IMR-90 (cell line): ENCODE data around the gene SURF6. TPM values are rescaled to one million over a fixed set of nuclear protein-coding genes. Genes with fewer than 3 reads are reported as not detected.
A peak's percentile ranks its signal among the peaks of the same experiment; 100 is the strongest.

Source experiments
- ATAC-seq: fragments of 200-7000 bp; cut with Tn5 transposase; 2 replicates; pipeline ENCODE4 v1.9.1; 2020; ENCODE audit warnings: low read depth, mild to moderate bottlenecking, moderate library complexity
- BruUV-seq: library from RNA; stranded (reverse); fragments of 400-500 nt; replicated peaks from 2 replicates; lab custom pipeline; 2021; lab: Mats Ljungman, UMichigan
- CTCF ChIA-PET: fragments of 300-600 bp; formaldehyde crosslinking; extraction: SDS; loops from one replicate; lab custom pipeline; 2021; ENCODE audit warnings: antibody characterized with exemption; lab: Yijun Ruan, JAX
- POLR2A ChIA-PET: fragments of 300-600 bp; sonication (Branson Sonifier 250); formaldehyde crosslinking; loops from one replicate; lab custom pipeline; 2022; ENCODE audit warnings: antibody characterized with exemption; ENCODE audit not compliant: unreplicated experiment; lab: Charles Lee
- DNase-seq: peaks from one replicate; pipeline ENCODE4 v3.0.0; 2013
- H2AFZ ChIP-seq: replicated peaks from 2 replicates; pipeline ENCODE3; 2013; ENCODE audit warnings: low read length, mild to moderate bottlenecking; ENCODE audit not compliant: poor library complexity
- H2AK5ac ChIP-seq: 2 replicates; pipeline ENCODE4 v1.6.1; 2013; ENCODE audit warnings: low read depth, low read length, inconsistent platforms
- H2AK9ac ChIP-seq: replicated peaks from 2 replicates; pipeline ENCODE3; 2013; ENCODE audit warnings: mild to moderate bottlenecking, low read depth, low read length, moderate library complexity; ENCODE audit not compliant: poor library complexity
- H2BK120ac ChIP-seq: 2 replicates; pipeline ENCODE4 v1.6.1; 2013; ENCODE audit warnings: low read depth, low read length, inconsistent platforms
- H2BK15ac ChIP-seq: 3 replicates; pipeline ENCODE4 v1.6.1; 2013; ENCODE audit warnings: low read depth, low read length, inconsistent platforms
- H2BK20ac ChIP-seq: 2 replicates; pipeline ENCODE4 v1.6.1; 2013; ENCODE audit warnings: low read depth, mild to moderate bottlenecking, inconsistent platforms, low read length, moderate library complexity
- H2BK5ac ChIP-seq: 2 replicates; pipeline ENCODE4 v1.6.1; 2013; ENCODE audit warnings: mild to moderate bottlenecking, low read depth, low read length, inconsistent platforms; ENCODE audit not compliant: poor library complexity, severe bottlenecking
- H3K14ac ChIP-seq: replicated peaks from 2 replicates; pipeline ENCODE4 v1.6.1; 2013; ENCODE audit warnings: low read depth, low read length, inconsistent platforms
- H3K18ac ChIP-seq: 2 replicates; pipeline ENCODE4 v1.6.1; 2013; ENCODE audit warnings: low read depth, low read length, control low read depth
- H3K23ac ChIP-seq: 2 replicates; pipeline ENCODE4 v1.6.1; 2013; ENCODE audit warnings: low read depth, low read length, inconsistent platforms
- H3K27ac ChIP-seq: 2 replicates; pipeline ENCODE4 v1.5.1; 2013; ENCODE audit warnings: mild to moderate bottlenecking, control low read depth, low read length; ENCODE audit not compliant: insufficient read depth
- H3K27me3 ChIP-seq: 2 replicates; pipeline ENCODE4 v1.6.1; 2013; ENCODE audit warnings: low read length; ENCODE audit not compliant: control insufficient read depth, insufficient read depth
- H3K36me3 ChIP-seq: 2 replicates; pipeline ENCODE4 v1.6.1; 2013; ENCODE audit warnings: low read length, mixed read lengths; ENCODE audit not compliant: control insufficient read depth, insufficient read depth
- H3K4ac ChIP-seq: 2 replicates; pipeline ENCODE4 v1.6.1; 2013; ENCODE audit warnings: low read depth, low read length, inconsistent platforms
- H3K4me1 ChIP-seq: 2 replicates; pipeline ENCODE4 v1.6.1; 2013; ENCODE audit warnings: low read length, mixed read lengths; ENCODE audit not compliant: control insufficient read depth, insufficient read depth
- H3K4me2 ChIP-seq: 2 replicates; pipeline ENCODE4 v1.6.1; 2013; ENCODE audit warnings: low read depth, mild to moderate bottlenecking, control low read depth, low read length, moderate library complexity
- H3K4me3 ChIP-seq: 2 replicates; pipeline ENCODE4 v1.5.1; 2013; ENCODE audit warnings: low read depth, mild to moderate bottlenecking, control low read depth, low read length, moderate library complexity; ENCODE audit not compliant: insufficient read depth
- H3K56ac ChIP-seq: 2 replicates; pipeline ENCODE4 v1.6.1; 2013; ENCODE audit warnings: low read length, inconsistent platforms; ENCODE audit not compliant: insufficient read depth; ENCODE audit errors: extremely low read depth
- H3K79me1 ChIP-seq, 2 experiments: 2 replicates each; pipeline ENCODE4 v1.6.1; 2013; ENCODE audit warnings: low read length in 2 of 2, inconsistent platforms in 1 of 2, low read depth in 1 of 2
- H3K9ac ChIP-seq: 2 replicates; pipeline ENCODE4 v1.6.1; 2013; ENCODE audit warnings: low read depth, low read length, control low read depth
- H3K9me1 ChIP-seq: 2 replicates; pipeline ENCODE4 v1.6.1; 2013; ENCODE audit warnings: low read length, inconsistent platforms; ENCODE audit not compliant: insufficient read depth
- H3K9me3 ChIP-seq: 2 replicates; pipeline ENCODE4 v1.6.1; 2013; ENCODE audit warnings: low read length; ENCODE audit not compliant: control insufficient read depth, insufficient read depth
- H4K20me1 ChIP-seq: 2 replicates; pipeline ENCODE4 v1.6.1; 2013; ENCODE audit warnings: low read length, inconsistent platforms; ENCODE audit not compliant: insufficient read depth
- H4K5ac ChIP-seq: 2 replicates; pipeline ENCODE4 v1.6.1; 2013; ENCODE audit warnings: mild to moderate bottlenecking, low read depth, low read length, control low read depth
- H4K8ac ChIP-seq, 2 experiments: 2 replicates each; pipeline ENCODE4 v1.6.1; 2013; ENCODE audit warnings: low read depth in 2 of 2, low read length in 2 of 2, control low read depth in 1 of 2, inconsistent platforms in 1 of 2
- H4K91ac ChIP-seq: 2 replicates; pipeline ENCODE4 v1.6.1; 2013; ENCODE audit warnings: low read depth, low read length, inconsistent platforms; ENCODE audit not compliant: insufficient read depth
- BHLHE40 ChIP-seq: fragments of 150-350 bp; IDR thresholded peaks from 2 replicates; pipeline ENCODE4 v1.6.1; 2016; ENCODE audit warnings: mild to moderate bottlenecking, low read depth, low read length
- CEBPB ChIP-seq: IDR thresholded peaks from 2 replicates; pipeline ENCODE4 v1.6.1; 2012; ENCODE audit warnings: low read depth, low read length, improper control_type of control experiment
- CHD1 ChIP-seq: IDR thresholded peaks from 2 replicates; pipeline ENCODE4 v1.6.1; 2012; ENCODE audit warnings: low read depth, low read length, improper control_type of control experiment
- FOS ChIP-seq: fragments of 150-350 bp; IDR thresholded peaks from 2 replicates; pipeline ENCODE4 v1.6.1; 2016; ENCODE audit warnings: low read depth, low read length
- MAFK ChIP-seq: IDR thresholded peaks from 2 replicates; pipeline ENCODE4 v1.6.1; 2012; ENCODE audit warnings: low read depth, low read length, improper control_type of control experiment
- MAZ ChIP-seq: IDR thresholded peaks from 2 replicates; pipeline ENCODE4 v1.6.1; 2012; ENCODE audit warnings: low read depth, mild to moderate bottlenecking, low read length, improper control_type of control experiment, moderate library complexity, borderline replicate concordance
- MXI1 ChIP-seq: IDR thresholded peaks from 2 replicates; pipeline ENCODE4 v1.6.1; 2012; ENCODE audit warnings: low read depth, mild to moderate bottlenecking, low read length, moderate library complexity, borderline replicate concordance
- NFE2L2 ChIP-seq: fragments of 150-350 bp; IDR thresholded peaks from 2 replicates; pipeline ENCODE4 v1.6.1; 2016; ENCODE audit warnings: low read depth, mild to moderate bottlenecking, low read length
- POLR2A ChIP-seq: IDR thresholded peaks from 2 replicates; pipeline ENCODE4 v1.6.1; 2012; ENCODE audit warnings: mild to moderate bottlenecking, low read depth, low read length
- RAD21 ChIP-seq: IDR thresholded peaks from 2 replicates; pipeline ENCODE4 v1.6.1; 2012; ENCODE audit warnings: low read length, improper control_type of control experiment
- RFX5 ChIP-seq: IDR thresholded peaks from 2 replicates; pipeline ENCODE4 v1.8.0; 2012; ENCODE audit warnings: low read depth, mild to moderate bottlenecking, low read length, moderate library complexity
- WGBS, 2 experiments: methylation state at CpG; one replicate each; pipeline versions ENCODE4 v1.1.5 to v1.1.7; 2013; ENCODE audit warnings: missing lambda C conversion rate in 2 of 2; ENCODE audit not compliant: insufficient read length in 1 of 2; ENCODE audit errors: extremely low coverage in 2 of 2; 5-methylcytosine and 5-hydroxymethylcytosine counted together
- dilution Hi-C: fragments of 300-500 bp; cut with HindIII; formaldehyde crosslinking; loops from one replicate; pipeline ENCODE4 v1.14.3; 2018; ENCODE audit warnings: low sequenced_read_pairs; ENCODE audit not compliant: unreplicated experiment
- in situ Hi-C: fragments of 300-500 bp; cut with MboI; formaldehyde crosslinking; loops from 3 replicates; pipeline ENCODE4 v1.14.3; 2019; ENCODE audit warnings: low sequenced_read_pairs, inconsistent platforms, mixed read lengths
- intact Hi-C: fragments of 100-400 bp; cut with micrococcal nuclease; formaldehyde crosslinking; loops from 2 replicates; pipeline ENCODE4 v1.10.0; 2022
- polyA plus RNA-seq, 3 experiments: library from polyadenylated mRNA; depleted of rRNA; stranded (reverse); fragments of >200 nt; gene quantifications; 2 replicates each; pipeline ENCODE4 v1.2.3, GENCODE V29; 2012; ENCODE audit warnings: low replicate concordance in 1 of 3
- total RNA-seq: library from RNA; depleted of rRNA; stranded (reverse); fragments of >200 nt; gene quantifications from 2 replicates; pipeline ENCODE4 v1.2.3, GENCODE V29; 2012
- TF ChIP-seq, protein P1 (sequence below): conservative IDR thresholded peaks from 2 replicates; pipeline ENCODE4 v1.5.1; 2012; ENCODE audit warnings: mild to moderate bottlenecking, low read depth, low read length, improper control_type of control experiment
- TF ChIP-seq, protein P2 (sequence below): fragments of 150-350 bp; IDR thresholded peaks from 2 replicates; pipeline ENCODE4 v1.6.1; 2017; ENCODE audit warnings: mild to moderate bottlenecking, antibody characterized with exemption, low read length, low read depth

The SURF6 gene
- total and polyA plus RNA-seq, 2 of the 4 experiments (the other 2 are of a cell fraction) = 6.1 to 12.8 TPM

DNA sequence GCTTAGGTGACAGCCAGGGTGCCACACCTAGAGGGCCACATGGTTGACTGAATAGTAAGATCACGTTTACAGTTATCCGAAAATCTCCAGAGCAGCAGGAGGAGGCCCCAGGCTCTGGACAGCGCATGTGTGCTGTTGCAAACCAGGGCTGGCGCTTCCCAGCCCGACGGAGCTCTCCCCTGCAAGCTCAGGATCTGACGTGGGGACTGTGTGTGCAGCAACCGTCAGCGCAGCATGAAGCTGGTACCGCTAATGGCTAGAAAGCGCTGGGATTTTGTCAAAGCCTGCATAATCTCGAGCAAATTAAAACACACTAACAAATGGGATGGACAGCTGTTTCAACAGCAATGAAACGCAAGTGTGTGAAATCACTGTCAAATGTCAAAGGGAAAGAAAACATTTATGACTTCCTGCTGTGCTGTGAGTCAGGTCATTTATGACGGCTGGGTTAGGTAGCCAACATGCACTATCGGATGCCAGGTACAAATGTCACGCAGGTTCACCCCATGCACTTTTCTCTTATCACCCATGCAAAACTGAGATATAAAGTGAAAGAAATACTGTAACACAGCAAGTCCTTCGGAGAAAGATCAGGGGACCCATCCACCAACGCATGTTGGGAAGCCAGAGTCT, 32.4 kb upstream of the SURF6 start:
- H3K9me1 ChIP-seq = peaks cover 32% of the 10 kb centered on the region
- H3K56ac ChIP-seq = no peak overlapping the region
- in situ Hi-C loops (no loop called here), dilution Hi-C loops (no loop called here), intact Hi-C loops (no loop called here)
- H3K9me3 ChIP-seq = no peaks in the 10 kb centered on the region
- H3K4me1 ChIP-seq = peaks cover 12% of the 10 kb centered on the region
- no peaks in the 10 kb centered on the region for H3K27me3 ChIP-seq
- POLR2A ChIA-PET = no interaction called here
- H3K23ac ChIP-seq = no peak overlapping the region
- H4K5ac ChIP-seq = no peak overlapping the region
- peak overlapping the region; percentile 48 for H2AFZ ChIP-seq
- H2AK9ac ChIP-seq = no peak overlapping the region
- DNase-seq (no peak), ATAC-seq (no peak)
- no peak overlapping the region for H3K4me3 ChIP-seq
- no peak overlapping the region for H3K4ac ChIP-seq
- no peak overlapping the region for H2BK5ac ChIP-seq
- peaks cover 85% of the 10 kb centered on the region for H3K36me3 ChIP-seq
- H3K9ac ChIP-seq = no peak overlapping the region
- no peak overlapping the region for H2AK5ac ChIP-seq
- 93% methylated on average over 3 of the region's 18 CpGs; no CpG with 5 or more reads in 1 of the 2 experiments for WGBS, 2 experiments
- no peak overlapping the region for H4K91ac ChIP-seq
- no TSS peak for BruUV-seq
- H2BK15ac ChIP-seq = no peak overlapping the region
- H2BK20ac ChIP-seq = no peak overlapping the region
- no peak overlapping the region for H3K14ac ChIP-seq
- CTCF ChIA-PET = no interaction called here
- H3K4me2 ChIP-seq = no peak overlapping the region
- H4K20me1 ChIP-seq = peaks cover 98% of the 10 kb centered on the region
- no peak overlapping the region for H3K27ac ChIP-seq
- no peak overlapping the region for H2BK120ac ChIP-seq
- H3K18ac ChIP-seq = no peak overlapping the region
- peaks cover 27 to 77% of the 10 kb centered on the region in 2 experiments for H3K79me1 ChIP-seq
- TF ChIP-seq CHD1 (no peak), RFX5 (no peak), CEBPB (no peak), NFE2L2 (no peak), BHLHE40 (no peak), POLR2A (no peak), MAFK (no peak), MXI1 (no peak), FOS (no peak), RAD21 (no peak), MAZ (no peak)
- TF ChIP-seq, protein P1, sequence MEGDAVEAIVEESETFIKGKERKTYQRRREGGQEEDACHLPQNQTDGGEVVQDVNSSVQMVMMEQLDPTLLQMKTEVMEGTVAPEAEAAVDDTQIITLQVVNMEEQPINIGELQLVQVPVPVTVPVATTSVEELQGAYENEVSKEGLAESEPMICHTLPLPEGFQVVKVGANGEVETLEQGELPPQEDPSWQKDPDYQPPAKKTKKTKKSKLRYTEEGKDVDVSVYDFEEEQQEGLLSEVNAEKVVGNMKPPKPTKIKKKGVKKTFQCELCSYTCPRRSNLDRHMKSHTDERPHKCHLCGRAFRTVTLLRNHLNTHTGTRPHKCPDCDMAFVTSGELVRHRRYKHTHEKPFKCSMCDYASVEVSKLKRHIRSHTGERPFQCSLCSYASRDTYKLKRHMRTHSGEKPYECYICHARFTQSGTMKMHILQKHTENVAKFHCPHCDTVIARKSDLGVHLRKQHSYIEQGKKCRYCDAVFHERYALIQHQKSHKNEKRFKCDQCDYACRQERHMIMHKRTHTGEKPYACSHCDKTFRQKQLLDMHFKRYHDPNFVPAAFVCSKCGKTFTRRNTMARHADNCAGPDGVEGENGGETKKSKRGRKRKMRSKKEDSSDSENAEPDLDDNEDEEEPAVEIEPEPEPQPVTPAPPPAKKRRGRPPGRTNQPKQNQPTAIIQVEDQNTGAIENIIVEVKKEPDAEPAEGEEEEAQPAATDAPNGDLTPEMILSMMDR = no peak
- TF ChIP-seq, protein P2, sequence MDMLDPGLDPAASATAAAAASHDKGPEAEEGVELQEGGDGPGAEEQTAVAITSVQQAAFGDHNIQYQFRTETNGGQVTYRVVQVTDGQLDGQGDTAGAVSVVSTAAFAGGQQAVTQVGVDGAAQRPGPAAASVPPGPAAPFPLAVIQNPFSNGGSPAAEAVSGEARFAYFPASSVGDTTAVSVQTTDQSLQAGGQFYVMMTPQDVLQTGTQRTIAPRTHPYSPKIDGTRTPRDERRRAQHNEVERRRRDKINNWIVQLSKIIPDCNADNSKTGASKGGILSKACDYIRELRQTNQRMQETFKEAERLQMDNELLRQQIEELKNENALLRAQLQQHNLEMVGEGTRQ = no peak
- no peak overlapping the region for H4K8ac ChIP-seq
